Left renal cortex interstitium (tissue), 4 donors: ENCODE measurements around the gene JAM2. TPM values are rescaled to one million over a fixed set of nuclear protein-coding genes. Genes with fewer than 3 reads are reported as not detected.

ENCODE experiments used
- DNase-seq, 4 donors: peaks; one replicate each; pipeline ENCODE4 v3.0.0-alpha.2; 2013; ENCODE audit warnings: low read depth in 4 of 4, low spot score in 2 of 4, missing footprints in 1 of 4
- polyA plus RNA-seq, 4 donors: library from polyadenylated mRNA; unstranded; fragments of 120-200 nt; gene quantifications; one replicate each; pipeline ENCODE4 v1.2.1, GENCODE V29; 2013; ENCODE audit not compliant: insufficient read length in 4 of 4

JAM2 gene
- polyA plus RNA-seq, 4 donors: 9.3 to 13.5 (median 11.7) TPM

- DNase-seq: no peak
These were observed 121.6 kb downstream of the JAM2 start for GRCh38 chr21:25760677-25761076.

GRCh38 chr21:25764065-25764464, 125.0 kb downstream of the JAM2 start:
- no peak for DNase-seq

Other genes with a start within 250 kb of the JAM2 start
- 10 to 100 TPM; 38.0 to 45.2 (median 41.0) TPM for gene MRPL39, start 31.8 kb upstream of the JAM2 start, polyA plus RNA-seq
- 100 to 1,000 TPM; 201 to 275 (median 238) TPM for gene ATP5PF, start 95.6 kb downstream of the JAM2 start, polyA plus RNA-seq
- gene GABPA, start 95.7 kb downstream of the JAM2 start, polyA plus RNA-seq: 10 to 100 TPM; 40.7 to 49.3 (median 46.8) TPM